HG03558 (cell line): ENCODE measurements around the gene NTHL1.
"Not testable (repeated sequence)": the region's sequence is repeated elsewhere in the genome, so short reads cannot be mapped to it uniquely, and the experiment has no call there.

Source experiments
- ATAC-seq: cut with Tn5 transposase; IDR thresholded peaks from one replicate; pipeline ENCODE4 v1.9.1; 2021; ENCODE audit warnings: moderate number of reproducible peaks; ENCODE audit not compliant: unreplicated experiment; ENCODE audit errors: extremely low read depth

NTHL1 gene

GRCh38 chr16:2043667-2044451 lies 3.8 kb downstream of the NTHL1 start:
- ATAC-seq = no peak

- no peak for ATAC-seq
Observed at GRCh38 chr16:2042986-2043666, 4.5 kb downstream of the NTHL1 start.

- ATAC-seq = no peak
Observed at GRCh38 chr16:2042171-2042985, 5.3 kb downstream of the NTHL1 start.

- ATAC-seq = no peak
Observed at GRCh38 chr16:2040787-2041522, 6.7 kb downstream of the NTHL1 start.

- ATAC-seq = no peak
Observed at GRCh38 chr16:2040041-2040786, 7.4 kb downstream of the NTHL1 start.

GRCh38 chr16:2039274-2040031 lies 8.2 kb downstream of the NTHL1 start:
- ATAC-seq = no peak

GRCh38 chr16:2038382-2039231 lies 9.0 kb downstream of the NTHL1 start:
- no peak for ATAC-seq

- no peak for ATAC-seq
Observed at GRCh38 chr16:2037647-2038381, 9.8 kb downstream of the NTHL1 start.

GRCh38 chr16:2037115-2037514 lies 10.5 kb downstream of the NTHL1 start:
- ATAC-seq = no peak

- no peak for ATAC-seq
Observed at GRCh38 chr16:2036200-2036966, 11.3 kb downstream of the NTHL1 start.

- ATAC-seq = no peak
Observed at GRCh38 chr16:2035431-2036199, 12.0 kb downstream of the NTHL1 start.

GRCh38 chr16:2034696-2035430 lies 12.8 kb downstream of the NTHL1 start:
- no peak for ATAC-seq

- not testable (repeated sequence) for ATAC-seq
Observed at GRCh38 chr16:2033909-2034695, 13.5 kb downstream of the NTHL1 start.
